PC-9 (cell line): ENCODE data around the gene TMCC1.

Experiments used
- CTCF ChIP-seq: fragments of 200-600 bp; sonication (generic); conservative IDR thresholded peaks from 2 replicates; pipeline ENCODE4 v1.6.1; 2017; ENCODE audit warnings: mixed run types, antibody characterized with exemption, mild to moderate bottlenecking, moderate library complexity
- EZH2 ChIP-seq: fragments of 200-600 bp; sonication (generic); IDR thresholded peaks from 2 replicates; pipeline ENCODE4 v1.8.0; 2017; ENCODE audit warnings: antibody characterized with exemption, low read depth

GRCh38 chr3:129613367-129613740 lies 280.2 kb downstream of the TMCC1 start:
- TF ChIP-seq CTCF = no peak
- TF ChIP-seq EZH2 = no peak
